HepG2 (cell line): ENCODE data around the gene SUCLA2. TPM values are rescaled to one million over a fixed set of nuclear protein-coding genes. Genes with fewer than 3 reads are reported as not detected.

Experiments used
- ATAC-seq: fragments of 200-7000 bp; cut with Tn5 transposase; 3 replicates; pipeline ENCODE4 v1.9.1; 2020; ENCODE audit warnings: mild to moderate bottlenecking, moderate library complexity
- BruUV-seq: library from RNA; stranded (reverse); fragments of 400-500 nt; replicated peaks from 2 replicates; lab custom pipeline; 2021; lab: Mats Ljungman, UMichigan
- CTCF ChIA-PET: fragments of 300-600 bp; formaldehyde crosslinking; extraction: SDS; loops from one replicate; lab custom pipeline; 2021; ENCODE audit warnings: low total read pairs, inconsistent platforms, low intra/inter-chr PET ratio; lab: Yijun Ruan, JAX
- POLR2A ChIA-PET: fragments of 350-600 bp; sonication (Branson Sonifier 250); formaldehyde crosslinking; loops from one replicate; lab custom pipeline; 2020; ENCODE audit warnings: antibody characterized with exemption, inconsistent platforms; lab: Yijun Ruan, JAX
- DNase-seq: peaks from one replicate; pipeline ENCODE4 v3.0.0-alpha.2; 2015; ENCODE audit warnings: low spot score
- FAIRE-seq: peaks from 3 replicates; lab custom pipeline; 2011; peaks lifted over from hg19 to GRCh38; lab: Jason Lieb, UNC
- H2AFZ ChIP-seq: one replicate; pipeline ENCODE4 v1.6.1; 2011; ENCODE audit warnings: low read length, inconsistent platforms
- H3K27ac ChIP-seq: fragments of 300-600 bp; 3 replicates; pipeline ENCODE4 v1.8.0; 2011; ENCODE audit warnings: mixed run types, mild to moderate bottlenecking, mixed read lengths, low read length, inconsistent platforms; ENCODE audit not compliant: insufficient read depth; ENCODE audit errors: extremely low read length
- H3K27me3 ChIP-seq, 2 experiments: fragments of 200-600 bp in 1 of 2; 2 replicates in 1 of 2; 3 replicates in 1 of 2; pipeline versions ENCODE4 v1.6.0 to v1.8.0; 2011; ENCODE audit warnings: low read length in 2 of 2, mild to moderate bottlenecking in 2 of 2, moderate library complexity in 2 of 2, inconsistent platforms in 1 of 2; ENCODE audit not compliant: insufficient read depth in 2 of 2, control insufficient read depth in 1 of 2
- H3K36me3 ChIP-seq, 2 experiments: fragments of 200-600 bp in 1 of 2; replicated peaks in 1 of 2; 2 replicates in 1 of 2; 3 replicates in 1 of 2; pipeline versions ENCODE4 v1.5.1 to v1.8.0; 2011; ENCODE audit warnings: low read length in 2 of 2, inconsistent platforms in 1 of 2; ENCODE audit not compliant: insufficient read depth in 2 of 2, control insufficient read depth in 1 of 2
- H3K4me1 ChIP-seq: 2 replicates; pipeline ENCODE4 v1.5.1; 2012; ENCODE audit warnings: low read length, inconsistent platforms; ENCODE audit not compliant: insufficient read depth
- H3K4me2 ChIP-seq: 2 replicates; pipeline ENCODE4 v1.6.0; 2011; ENCODE audit warnings: low read depth, low read length, inconsistent platforms
- H3K4me3 ChIP-seq, 3 experiments: fragments of 200-600 bp in 1 of 3; sonication (generic), shearing (Covaris generic) in 1 of 3; replicated peaks in 1 of 3; 2 replicates each; pipeline ENCODE4 v1.5.1; 2011 to 2016; ENCODE audit warnings: low read length in 3 of 3, inconsistent platforms in 2 of 3, low read depth in 2 of 3, mild to moderate bottlenecking in 2 of 3, control low read depth in 1 of 3, mixed read lengths in 1 of 3; ENCODE audit not compliant: insufficient read depth in 1 of 3
- H3K79me2 ChIP-seq: one replicate; pipeline ENCODE4 v1.6.1; 2011; ENCODE audit warnings: low read length, inconsistent platforms; ENCODE audit not compliant: insufficient read depth
- H3K9ac ChIP-seq: 2 replicates; pipeline ENCODE4 v1.6.0; 2011; ENCODE audit warnings: mild to moderate bottlenecking, low read depth, low read length, inconsistent platforms; ENCODE audit not compliant: insufficient read depth
- H3K9me3 ChIP-seq: 2 replicates; pipeline ENCODE4 v1.5.1; 2012; ENCODE audit warnings: mild to moderate bottlenecking, low read length
- H4K20me1 ChIP-seq: 2 replicates; pipeline ENCODE4 v1.6.0; 2011; ENCODE audit warnings: inconsistent platforms, mild to moderate bottlenecking, low read length, moderate library complexity; ENCODE audit not compliant: insufficient read depth
- JUN ChIP-seq: sonication (generic); formaldehyde crosslinking; IDR thresholded peaks from 2 replicates; pipeline ENCODE4 v1.4.0; 2020; ENCODE audit warnings: mild to moderate bottlenecking, missing genetic modification reagents
- MZF1 ChIP-seq: sonication (generic); formaldehyde crosslinking; IDR thresholded peaks from 2 replicates; pipeline ENCODE4 v1.8.1; 2023; ENCODE audit warnings: mild to moderate bottlenecking, missing genetic modification reagents, borderline replicate concordance
- RBAK ChIP-seq: sonication (generic); formaldehyde crosslinking; IDR thresholded peaks from 2 replicates; pipeline ENCODE4 v1.5.1; 2020; ENCODE audit warnings: mild to moderate bottlenecking, missing genetic modification reagents
- RBM39 ChIP-seq: fragments of 200-400 bp; formaldehyde crosslinking; IDR thresholded peaks from one replicate; pipeline ENCODE4 v1.6.1; 2018; ENCODE audit warnings: antibody characterized with exemption, mild to moderate bottlenecking, low read depth, low read length; ENCODE audit not compliant: poor library complexity, severe bottlenecking
- REPIN1 ChIP-seq: sonication (generic); formaldehyde crosslinking; IDR thresholded peaks from 2 replicates; pipeline ENCODE4 v1.8.0; 2022; ENCODE audit warnings: missing genetic modification reagents, low read depth, mild to moderate bottlenecking, borderline replicate concordance
- ZNF12 ChIP-seq: sonication (generic); formaldehyde crosslinking; IDR thresholded peaks from 2 replicates; pipeline ENCODE4 v1.5.0; 2020; ENCODE audit warnings: missing genetic modification reagents
- ZNF383 ChIP-seq: sonication (generic); formaldehyde crosslinking; IDR thresholded peaks from 2 replicates; pipeline ENCODE4 v1.4.0; 2020; ENCODE audit warnings: missing genetic modification reagents, mild to moderate bottlenecking, borderline replicate concordance
- ZSCAN31 ChIP-seq: sonication (generic); formaldehyde crosslinking; IDR thresholded peaks from 2 replicates; pipeline ENCODE4 v1.5.0; 2020; ENCODE audit warnings: low read depth, mild to moderate bottlenecking, missing genetic modification reagents
- WGBS: methylation state at CpG from one replicate; pipeline ENCODE4 v1.1.6; 2017; ENCODE audit warnings: low lambda C conversion rate; 5-methylcytosine and 5-hydroxymethylcytosine counted together
- in situ Hi-C: cut with HindIII; loops from 2 replicates; pipeline ENCODE4 v1.10.0; 2017; ENCODE audit warnings: low pct_unique_long_range_greater_than_20kb; ENCODE audit not compliant: extremely low pct_ligation_motif_present
- intact Hi-C: fragments of 100-400 bp; cut with micrococcal nuclease; formaldehyde crosslinking; loops from one replicate; pipeline ENCODE4 v1.10.0; 2022; ENCODE audit not compliant: unreplicated experiment
- polyA plus RNA-seq, 8 experiments: library from polyadenylated mRNA; depleted of rRNA in 3 of 8; stranded (reverse) in 7 of 8; unstranded in 1 of 8; fragments of >200 nt; fragmentation: Illumina TruSeq in 4 of 8; extraction: Trizol in 4 of 8; gene quantifications; 2 replicates each; pipeline versions ENCODE4 v1.2.1 to v1.2.3, GENCODE V29; 2011 to 2016; ENCODE audit warnings: low read depth in 4 of 8, missing spikeins in 1 of 8, mixed read lengths in 1 of 8; ENCODE audit not compliant: insufficient read depth in 1 of 8
- total RNA-seq, 5 experiments: library from RNA; depleted of rRNA; stranded (reverse); fragments of >200 nt; fragmentation: Illumina TruSeq; extraction: Trizol; gene quantifications; 2 replicates each; pipeline ENCODE4 v1.2.3, GENCODE V29; 2016; ENCODE audit warnings: low read depth in 1 of 5
- TF ChIP-seq, protein P1 (sequence below): sonication (generic); formaldehyde crosslinking; IDR thresholded peaks from 2 replicates; pipeline ENCODE4 v1.8.0; 2022; ENCODE audit warnings: mild to moderate bottlenecking, missing genetic modification reagents; ENCODE audit not compliant: insufficient replicate concordance

The SUCLA2 gene
- total and polyA plus RNA-seq, 2 of the 13 experiments (the other 11 are each of a cell fraction or from before 2014, with no cell fraction given): 28.4 to 77.1 TPM

DNA sequence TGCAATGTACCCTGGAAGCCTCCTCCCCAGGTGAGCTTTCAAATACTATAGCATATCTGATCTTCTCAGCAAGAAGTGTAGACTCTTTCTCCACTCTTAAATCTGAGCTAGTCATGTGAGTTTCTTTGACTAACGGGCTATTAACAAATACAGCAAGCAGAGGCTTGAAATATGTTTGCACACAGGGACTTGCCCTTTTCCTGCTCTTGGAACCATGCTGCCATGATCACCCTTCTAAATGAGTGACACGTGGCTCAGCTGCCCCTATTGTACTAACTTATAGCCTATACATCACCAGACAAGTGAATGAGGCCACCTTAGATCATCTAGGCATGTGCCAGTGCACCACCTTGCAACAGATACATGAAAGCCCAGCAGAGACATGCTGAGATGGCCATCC lies 13.3 kb upstream of the SUCLA2 start (continued):
- TF ChIP-seq, protein P1, sequence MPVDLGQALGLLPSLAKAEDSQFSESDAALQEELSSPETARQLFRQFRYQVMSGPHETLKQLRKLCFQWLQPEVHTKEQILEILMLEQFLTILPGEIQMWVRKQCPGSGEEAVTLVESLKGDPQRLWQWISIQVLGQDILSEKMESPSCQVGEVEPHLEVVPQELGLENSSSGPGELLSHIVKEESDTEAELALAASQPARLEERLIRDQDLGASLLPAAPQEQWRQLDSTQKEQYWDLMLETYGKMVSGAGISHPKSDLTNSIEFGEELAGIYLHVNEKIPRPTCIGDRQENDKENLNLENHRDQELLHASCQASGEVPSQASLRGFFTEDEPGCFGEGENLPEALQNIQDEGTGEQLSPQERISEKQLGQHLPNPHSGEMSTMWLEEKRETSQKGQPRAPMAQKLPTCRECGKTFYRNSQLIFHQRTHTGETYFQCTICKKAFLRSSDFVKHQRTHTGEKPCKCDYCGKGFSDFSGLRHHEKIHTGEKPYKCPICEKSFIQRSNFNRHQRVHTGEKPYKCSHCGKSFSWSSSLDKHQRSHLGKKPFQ (CRISPR knock-in tag): no peak
- TF ChIP-seq RBM39: no peak
- TF ChIP-seq MZF1 (CRISPR knock-in tag): no peak
- TF ChIP-seq ZNF383 (CRISPR knock-in tag): no peak
- no peak for TF ChIP-seq JUN
- no peak for TF ChIP-seq ZSCAN31 (CRISPR knock-in tag)

DNA sequence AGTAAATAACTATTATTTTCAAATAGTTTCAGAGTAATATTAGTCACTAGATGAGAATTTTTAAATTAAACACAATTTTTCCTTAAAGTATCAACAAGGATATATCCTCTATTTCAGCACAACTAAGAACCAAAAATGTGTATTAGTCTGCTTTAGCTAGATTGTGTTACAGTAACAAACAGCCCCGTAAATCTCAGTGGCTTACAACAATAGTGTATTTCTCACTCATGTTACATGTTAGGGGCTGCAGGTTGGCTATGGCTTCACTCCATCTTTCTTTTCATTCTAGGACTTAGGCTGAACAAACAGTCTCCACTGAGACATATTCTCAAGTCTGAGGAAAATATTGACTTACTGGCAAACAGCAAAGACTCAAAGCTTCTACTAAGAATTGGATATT lies 11.6 kb upstream of the SUCLA2 start:
- no peak overlapping the region for H3K4me3 ChIP-seq
- no TSS peak for BruUV-seq
- H3K9ac ChIP-seq: no peak overlapping the region
- H3K27me3 ChIP-seq: no peaks in the 10 kb centered on the region
- no peak overlapping the region for H3K4me2 ChIP-seq
- no peak overlapping the region for H3K27ac ChIP-seq
- ChIA-PET CTCF (no interaction called here), POLR2A (interaction anchor here (1.5 kb wide), 1 partner anchor 11 kb away, joined by 8 read pairs; the partner anchor contains the start of gene SUCLA2)
- TF ChIP-seq RBAK (CRISPR knock-in tag) (peak; percentile 88), ZNF12 (peak; percentile 77), REPIN1 (CRISPR knock-in tag) (no peak)
- no peak for ATAC-seq
- no peaks in the 10 kb centered on the region for H3K9me3 ChIP-seq
- 95% methylated on average over 1 of the region's 1 CpG for WGBS
- no peak for FAIRE-seq
- H3K36me3 ChIP-seq: no peaks in the 10 kb centered on the region
- intact Hi-C loops (no loop called here), in situ Hi-C loops (no loop called here)
- H2AFZ ChIP-seq: no peak overlapping the region
- H4K20me1 ChIP-seq: no peaks in the 10 kb centered on the region
- no peak for DNase-seq
- H3K4me1 ChIP-seq: peaks cover 13% of the 10 kb centered on the region
- no peaks in the 10 kb centered on the region for H3K79me2 ChIP-seq
